K562 (cell line): ENCODE data around the gene MYLK3. TPM values are rescaled to one million over a fixed set of nuclear protein-coding genes. Genes with fewer than 3 reads are reported as not detected.

Experiments used
- ATAC-seq: fragments of 200-7000 bp; cut with Tn5 transposase; 3 replicates; pipeline ENCODE4 v1.9.1; 2020; ENCODE audit warnings: moderate library complexity
- BruUV-seq: library from RNA; stranded (reverse); fragments of 400-500 nt; replicated peaks from 2 replicates; lab custom pipeline; 2021; lab: Mats Ljungman, UMichigan
- CTCF ChIA-PET: fragments of 300-600 bp; formaldehyde crosslinking; extraction: SDS; loops from one replicate; lab custom pipeline; 2021; ENCODE audit warnings: low intra/inter-chr PET ratio; lab: Yijun Ruan, JAX
- POLR2A ChIA-PET: fragments of 300-600, 350-650 bp; sonication (Branson Sonifier 250); formaldehyde crosslinking; extraction: SDS; loops from one replicate; lab custom pipeline; 2021; ENCODE audit warnings: antibody characterized with exemption, inconsistent platforms; lab: Yijun Ruan, JAX
- DNase-seq, 4 experiments: peaks; one replicate each; pipeline versions ENCODE4 v3.0.0 to v3.0.0-alpha.2; 2011 to 2018; ENCODE audit warnings: low spot score in 3 of 4, mixed read lengths in 3 of 4; ENCODE audit errors: extremely low read depth in 1 of 4
- FAIRE-seq: peaks from 2 replicates; lab custom pipeline; 2011; peaks lifted over from hg19 to GRCh38; lab: Jason Lieb, UNC
- H2AFZ ChIP-seq: 2 replicates; pipeline ENCODE4 v1.6.0; 2011; ENCODE audit warnings: low read depth, low read length, control low read depth, inconsistent platforms
- H3K27ac ChIP-seq: fragments of 200-600 bp; 3 replicates; pipeline ENCODE4 v1.8.0; 2011; ENCODE audit warnings: low read depth, mild to moderate bottlenecking, control low read depth, inconsistent platforms, low read length, moderate library complexity, mixed read lengths; ENCODE audit errors: extremely low read depth
- H3K27me3 ChIP-seq, 2 experiments: fragments of 300-600 bp in 1 of 2; 2 replicates in 1 of 2; 3 replicates in 1 of 2; pipeline versions ENCODE4 v1.6.0 to v1.8.0; 2011; ENCODE audit warnings: inconsistent platforms in 2 of 2, low read length in 2 of 2, mild to moderate bottlenecking in 1 of 2, mixed read lengths in 1 of 2, moderate library complexity in 1 of 2; ENCODE audit not compliant: control insufficient read depth in 2 of 2, insufficient read depth in 2 of 2
- H3K36me3 ChIP-seq: fragments of 300-600 bp; 3 replicates; pipeline ENCODE4 v1.8.0; 2011; ENCODE audit warnings: mild to moderate bottlenecking, low read length, inconsistent platforms; ENCODE audit not compliant: control insufficient read depth, insufficient read depth
- H3K4me1 ChIP-seq, 2 experiments: fragments of 200-600 bp in 1 of 2; replicated peaks in 1 of 2; 2 replicates in 1 of 2; 3 replicates in 1 of 2; pipeline versions ENCODE4 v1.5.1 to v1.8.0; 2011; ENCODE audit warnings: inconsistent platforms in 2 of 2, low read length in 2 of 2, mild to moderate bottlenecking in 1 of 2, mixed read lengths in 1 of 2, moderate library complexity in 1 of 2; ENCODE audit not compliant: control insufficient read depth in 2 of 2, insufficient read depth in 2 of 2
- H3K4me2 ChIP-seq: 2 replicates; pipeline ENCODE4 v1.6.1; 2011; ENCODE audit warnings: low read length, control low read depth, inconsistent platforms, mixed read lengths; ENCODE audit not compliant: insufficient read depth
- H3K4me3 ChIP-seq: fragments of 200-600 bp; sonication (generic), shearing (Covaris generic); 2 replicates; pipeline ENCODE4 v1.5.1; 2016; ENCODE audit warnings: control low read depth, inconsistent platforms
- H3K79me2 ChIP-seq: fragments of 200-600 bp; 3 replicates; pipeline ENCODE4 v1.8.0; 2011; ENCODE audit warnings: low read length, inconsistent platforms; ENCODE audit not compliant: control insufficient read depth, insufficient read depth
- H3K9ac ChIP-seq, 2 experiments: 2 replicates each; pipeline versions ENCODE4 v1.6.0 to v1.6.1; 2011; ENCODE audit warnings: low read depth in 2 of 2, low read length in 2 of 2, control low read depth in 1 of 2, inconsistent platforms in 1 of 2, mild to moderate bottlenecking in 1 of 2, mixed read lengths in 1 of 2; ENCODE audit not compliant: insufficient read depth in 1 of 2
- H3K9me1 ChIP-seq: one replicate; pipeline ENCODE4 v1.6.0; 2011; ENCODE audit warnings: inconsistent platforms, mild to moderate bottlenecking, low read length, moderate library complexity; ENCODE audit not compliant: control insufficient read depth, insufficient read depth
- H3K9me3 ChIP-seq: replicated peaks from 2 replicates; pipeline ENCODE4 v1.5.1; 2011; ENCODE audit warnings: low read depth, low read length, inconsistent platforms; ENCODE audit not compliant: control insufficient read depth, insufficient read depth
- H4K20me1 ChIP-seq: replicated peaks from 2 replicates; pipeline ENCODE4 v1.6.1; 2011; ENCODE audit warnings: low read length, inconsistent platforms, mixed read lengths; ENCODE audit not compliant: control insufficient read depth, insufficient read depth
- ARID3A ChIP-seq: IDR thresholded peaks from 2 replicates; pipeline ENCODE4 v1.6.1; 2012; ENCODE audit warnings: low read depth, low read length, improper control_type of control experiment, borderline replicate concordance
- ATF1 ChIP-seq, 2 experiments: fragments of 450-650 bp in 1 of 2; IDR thresholded peaks; 2 replicates each; pipeline ENCODE4 v1.6.1; 2016; ENCODE audit warnings: missing compliant biosample characterization in 1 of 2, missing genetic modification characterization in 1 of 2
- BCLAF1 ChIP-seq, 2 experiments: fragments of 450-650 bp in 1 of 2; IDR thresholded peaks; 2 replicates each; pipeline ENCODE4 v1.6.1; 2011 to 2017; ENCODE audit warnings: low read depth in 2 of 2, antibody characterized with exemption in 1 of 2, borderline replicate concordance in 1 of 2, low read length in 1 of 2, mild to moderate bottlenecking in 1 of 2, mixed read lengths in 1 of 2; ENCODE audit not compliant: control insufficient read depth in 1 of 2
- CUX1 ChIP-seq: fragments of 200-800 bp; sonication (Bioruptor generic); IDR thresholded peaks from 2 replicates; pipeline ENCODE4 v1.6.1; 2016; ENCODE audit warnings: missing genetic modification characterization, missing compliant biosample characterization
- DLX4 ChIP-seq: fragments of 250-450 bp; sonication (Bioruptor Pico); IDR thresholded peaks from 2 replicates; pipeline ENCODE4 v1.6.1; 2021; ENCODE audit warnings: mild to moderate bottlenecking
- KDM1A ChIP-seq, 2 experiments: fragments of 450-650 bp; IDR thresholded peaks; 2 replicates each; pipeline ENCODE4 v1.6.1; 2016; ENCODE audit warnings: mild to moderate bottlenecking in 2 of 2
- PRMT5 ChIP-seq: sonication (generic); formaldehyde crosslinking; IDR thresholded peaks from 2 replicates; pipeline ENCODE4 v1.5.0; 2020; ENCODE audit warnings: missing genetic modification reagents
- THAP7 ChIP-seq: fragments of 250-450 bp; sonication (Bioruptor Pico); IDR thresholded peaks from 2 replicates; pipeline ENCODE4 v1.5.0; 2021
- ZBTB17 ChIP-seq: fragments of 450-650 bp; formaldehyde crosslinking; IDR thresholded peaks from 2 replicates; pipeline ENCODE4 v1.4.0; 2020; ENCODE audit warnings: mild to moderate bottlenecking
- ZNF507 ChIP-seq: conservative IDR thresholded peaks from 2 replicates; pipeline ENCODE4 v1.6.1; 2017; ENCODE audit warnings: missing genetic modification characterization, missing compliant biosample characterization
- WGBS: fragments of 100-300 bp; shearing (Covaris generic); methylation state at CpG from one replicate; pipeline ENCODE4 v1.1.6; 2016; ENCODE audit warnings: low coverage, mixed read lengths; ENCODE audit not compliant: insufficient coverage; ENCODE audit errors: missing lambda C conversion rate; 5-methylcytosine and 5-hydroxymethylcytosine counted together
- in situ Hi-C: fragments of 300-500 bp; cut with MboI; formaldehyde crosslinking; loops from 4 replicates; pipeline ENCODE4 v1.15.0; 2018; ENCODE audit warnings: inconsistent platforms, mixed read lengths
- intact Hi-C: fragments of 100-400 bp; cut with micrococcal nuclease; formaldehyde crosslinking; loops from 2 replicates; pipeline ENCODE4 v1.14.2; 2022
- polyA plus RNA-seq, 8 experiments: library from polyadenylated mRNA; depleted of rRNA in 4 of 8; stranded (reverse) in 5 of 8; unstranded in 3 of 8; fragments of >200 nt; fragmentation: Nextera tagmentation in 2 of 8; fragmentation: Illumina TruSeq in 1 of 8; extraction: Ambion mirVana in 2 of 8; extraction: Trizol in 1 of 8; gene quantifications; 2 replicates each; pipeline versions ENCODE4 v1.2.1 to v1.2.3, GENCODE V29; 2011 to 2014; ENCODE audit warnings: inconsistent platforms in 1 of 8, missing spikeins in 1 of 8
- total RNA-seq, 7 experiments: library from RNA; depleted of rRNA in 6 of 7; stranded (reverse); fragments of >200 nt in 6 of 7; fragmentation: Illumina TruSeq in 2 of 7; extraction: Trizol in 2 of 7; gene quantifications; 2 replicates each; pipeline versions ENCODE4 v1.2.1 to v1.2.3, GENCODE V29; 2011 to 2021; ENCODE audit warnings: low replicate concordance in 1 of 7

Gene MYLK3
- total and polyA plus RNA-seq, 9 of the 15 experiments (the other 6 are each of a cell fraction or from before 2014, with no cell fraction given), result 0.69 to 10.7 (median 4.7) TPM

- Histone ChIP-seq H3K4me3 (no peak overlapping the region), H3K4me1 (no peaks in the 10 kb centered on the region), H3K4me2 (no peak overlapping the region), H4K20me1 (0 out of 2 replicates have a peak, but pooled peaks cover 3% of the 10 kb centered on the region), H3K36me3 (no peaks in the 10 kb centered on the region), H3K9ac (no peak overlapping the region), H3K9me1 (no peaks in the 10 kb centered on the region), H3K27ac (no peak overlapping the region), H3K9me3 (no peaks in the 10 kb centered on the region), H3K79me2 (no peaks in the 10 kb centered on the region), H3K27me3 (no peaks in the 10 kb centered on the region), H2AFZ (no peak overlapping the region)
- POLR2A ChIA-PET, result interaction anchor here (0.8 to 1.2 kb wide), 2 partner anchors 11 to 16 kb away, joined by 3 read pairs; no protein-coding TSS in a partner anchor
- no TSS peak for BruUV-seq
- no peak for ATAC-seq
- 56% methylated on average over 5 of the region's 6 CpGs for WGBS
- no peak for DNase-seq
- no peak for FAIRE-seq
- in situ Hi-C loops (no loop called here), intact Hi-C loops (no loop called here)
- CTCF ChIA-PET, result no interaction called here
- TF ChIP-seq ZBTB17 (CRISPR knock-in tag) (no peak), CUX1 (CRISPR knock-in tag) (no peak), ZNF507 (no peak), THAP7 (CRISPR knock-in tag) (no peak), PRMT5 (CRISPR knock-in tag) (no peak), ATF1 (CRISPR knock-in tag; IDR thresholded peaks at IDR 0.05) (no peak), ATF1 (tag; IDR thresholded peaks at IDR 0.05) (no peak), DLX4 (CRISPR knock-in tag) (no peak), BCLAF1 (IDR thresholded peaks at IDR 0.05; ENCODE audit: borderline replicate concordance in 1 of 2, control insufficient read depth in 1 of 2, low read depth in 2 of 2, low read length in 1 of 2) (no peak), KDM1A (IDR thresholded peaks at IDR 0.05) (no peak), ARID3A (no peak)
These were observed 32.3 kb downstream of the MYLK3 start for GRCh38 chr16:46715769-46716305.
